Body of pancreas (tissue), 4 donors: ENCODE results near the gene TTC28. TPM values are rescaled to one million over a fixed set of nuclear protein-coding genes. Genes with fewer than 3 reads are reported as not detected.

Experiments
- ATAC-seq: fragments of 150-250 bp; one replicate; pipeline ENCODE4 v1.9.1; 2016
- DNase-seq, 4 donors: peaks; one replicate each; pipeline ENCODE4 v3.0.0-alpha.2; 2019
- H3K27ac ChIP-seq, 4 donors: fragments of 200-600 bp; sonication (generic); 1 replicate in 3 of 4; 2 replicates in 1 of 4; pipeline versions ENCODE4 v1.5.1 to v1.6.1; 2016 to 2019; ENCODE audit warnings: mild to moderate bottlenecking in 1 of 4, mixed read lengths in 1 of 4, moderate library complexity in 1 of 4
- H3K27me3 ChIP-seq, 2 donors: fragments of 200-600 bp; sonication (generic); one replicate each; pipeline ENCODE4 v1.6.0; 2016; ENCODE audit warnings: mild to moderate bottlenecking in 1 of 2
- H3K36me3 ChIP-seq, 2 donors: fragments of 200-600 bp; sonication (generic); replicated peaks in 1 of 2; 2 replicates each; pipeline ENCODE4 v1.5.1; 2016; ENCODE audit warnings: low read depth in 2 of 2; ENCODE audit not compliant: insufficient read depth in 1 of 2
- H3K4me1 ChIP-seq: fragments of 200-600 bp; sonication (generic); one replicate; pipeline ENCODE4 v1.6.0; 2016
- H3K4me3 ChIP-seq, 2 donors: fragments of 200-600 bp; sonication (generic); 1 replicate in 1 of 2; 2 replicates in 1 of 2; pipeline ENCODE4 v1.5.1; 2016 to 2019
- H3K9me3 ChIP-seq, 3 donors: fragments of 200-600 bp; sonication (generic); 1 replicate in 2 of 3; 2 replicates in 1 of 3; pipeline ENCODE4 v1.5.1; 2016
- POLR2A ChIP-seq, 3 donors: fragments of 450-650 bp; IDR thresholded peaks; one replicate each; pipeline ENCODE4 v1.6.1; 2016; ENCODE audit warnings: antibody characterized with exemption in 3 of 3, mild to moderate bottlenecking in 2 of 3
- WGBS, 2 donors: methylation state at CpG; one replicate each; pipeline ENCODE4 v1.1.5; 2017; 5-methylcytosine and 5-hydroxymethylcytosine counted together
- intact Hi-C: fragments of 100-400 bp; cut with DNase I; formaldehyde crosslinking; loops from one replicate; pipeline ENCODE4 v1.15.1; 2023
- total RNA-seq, 2 donors: library from RNA; depleted of rRNA; stranded (reverse); fragments of >200 nt; gene quantifications; one replicate each; pipeline ENCODE4 v1.1.0, GENCODE V29; 2016
- TF ChIP-seq, protein P1 (sequence below), 7 experiments: fragments of 450-650 bp in 4 of 7; fragments of 200-600 bp in 3 of 7; sonication (generic) in 3 of 7; IDR thresholded peaks; one replicate each; pipeline ENCODE4 v1.5.1; 2016 to 2019; ENCODE audit warnings: antibody characterized with exemption in 7 of 7

Gene TTC28
- total RNA-seq, 2 donors from 2014 or later: 21.0 to 87.3 TPM

DNA sequence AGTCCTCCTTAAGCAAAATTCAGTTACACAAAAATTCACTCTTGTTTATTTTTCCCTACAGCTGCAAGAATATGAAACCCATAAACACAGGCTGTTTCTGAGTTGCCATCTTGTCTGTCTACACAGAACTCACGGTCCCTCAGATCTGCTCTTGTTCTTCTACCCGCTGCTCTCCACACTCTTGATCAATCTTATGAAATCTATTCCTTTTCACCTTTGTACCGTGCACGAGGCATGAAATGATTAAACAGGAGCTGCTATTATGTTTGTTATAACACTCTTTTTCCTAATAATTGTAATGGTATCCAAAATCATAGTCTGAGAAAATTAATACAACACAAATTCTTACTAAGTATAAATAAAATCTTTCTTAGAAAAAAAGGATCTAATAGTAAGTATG lies 494.5 kb downstream of the TTC28 start:
- Histone ChIP-seq H3K27me3 (no peaks in the 10 kb centered on the region), H3K27ac (no peak overlapping the region), H3K4me1 (peaks cover 25% of the 10 kb centered on the region), H3K36me3 (no peaks in the 10 kb centered on the region), H3K9me3 (no peaks in the 10 kb centered on the region), H3K4me3 (no peak overlapping the region)
- 69 to 86% methylated on average over 4 of the region's 4 CpGs for WGBS, 2 donors
- TF ChIP-seq, protein P1, sequence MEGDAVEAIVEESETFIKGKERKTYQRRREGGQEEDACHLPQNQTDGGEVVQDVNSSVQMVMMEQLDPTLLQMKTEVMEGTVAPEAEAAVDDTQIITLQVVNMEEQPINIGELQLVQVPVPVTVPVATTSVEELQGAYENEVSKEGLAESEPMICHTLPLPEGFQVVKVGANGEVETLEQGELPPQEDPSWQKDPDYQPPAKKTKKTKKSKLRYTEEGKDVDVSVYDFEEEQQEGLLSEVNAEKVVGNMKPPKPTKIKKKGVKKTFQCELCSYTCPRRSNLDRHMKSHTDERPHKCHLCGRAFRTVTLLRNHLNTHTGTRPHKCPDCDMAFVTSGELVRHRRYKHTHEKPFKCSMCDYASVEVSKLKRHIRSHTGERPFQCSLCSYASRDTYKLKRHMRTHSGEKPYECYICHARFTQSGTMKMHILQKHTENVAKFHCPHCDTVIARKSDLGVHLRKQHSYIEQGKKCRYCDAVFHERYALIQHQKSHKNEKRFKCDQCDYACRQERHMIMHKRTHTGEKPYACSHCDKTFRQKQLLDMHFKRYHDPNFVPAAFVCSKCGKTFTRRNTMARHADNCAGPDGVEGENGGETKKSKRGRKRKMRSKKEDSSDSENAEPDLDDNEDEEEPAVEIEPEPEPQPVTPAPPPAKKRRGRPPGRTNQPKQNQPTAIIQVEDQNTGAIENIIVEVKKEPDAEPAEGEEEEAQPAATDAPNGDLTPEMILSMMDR (IDR thresholded peaks at IDR 0.05): no peak
- no peak for TF ChIP-seq POLR2A (IDR thresholded peaks at IDR 0.05)
- DNase-seq (no peak), ATAC-seq (no peak)
- intact Hi-C loops: no loop called here

DNA sequence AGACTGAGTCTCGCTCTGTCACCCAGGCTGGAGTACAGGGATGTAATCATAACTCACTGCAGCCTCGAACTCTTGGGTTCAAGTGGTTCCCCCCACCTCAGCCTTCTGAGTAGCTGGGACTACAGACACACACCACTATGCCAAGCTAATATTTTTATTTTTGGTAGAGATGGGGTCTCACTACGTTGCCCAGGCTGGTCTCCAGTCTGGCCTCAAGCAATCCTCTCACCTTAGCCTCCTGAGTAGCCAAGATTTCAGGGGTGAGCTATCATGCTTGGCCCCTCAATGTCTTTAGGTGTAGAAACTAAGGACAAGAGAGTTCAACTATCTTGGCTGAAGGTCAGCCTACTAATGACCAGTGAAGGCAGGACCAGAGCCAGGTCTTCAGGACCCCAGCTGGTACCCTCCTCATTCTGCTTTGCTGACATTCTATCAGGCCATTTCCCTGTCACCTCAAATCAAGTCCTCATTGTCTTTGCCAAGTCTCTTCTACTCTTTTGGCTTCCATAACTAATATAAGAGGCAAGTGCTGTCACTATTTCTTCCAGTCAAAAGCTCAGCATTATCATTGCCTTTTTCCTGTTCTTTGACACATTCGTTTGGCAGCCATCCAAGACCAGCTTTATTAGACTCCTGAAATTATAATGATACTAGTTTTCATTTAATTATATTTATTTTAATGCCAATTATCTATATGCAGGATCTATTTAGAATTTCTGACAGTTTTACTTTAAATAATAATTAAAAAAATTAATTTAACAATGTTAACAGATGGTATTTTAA lies 496.4 kb downstream of the TTC28 start:
- TF ChIP-seq, protein P1 (IDR thresholded peaks at IDR 0.05): no peak
- TF ChIP-seq POLR2A (IDR thresholded peaks at IDR 0.05): no peak
- ATAC-seq: no peak
- Histone ChIP-seq H3K4me1 (peaks cover 25% of the 10 kb centered on the region), H3K27me3 (no peaks in the 10 kb centered on the region), H3K9me3 (no peaks in the 10 kb centered on the region), H3K27ac (no peak overlapping the region), H3K36me3 (no peaks in the 10 kb centered on the region), H3K4me3 (no peak overlapping the region)
- peak in 2 of 4 donors; percentile 16 to 18 for DNase-seq
- WGBS, 2 donors: 79 to 81% methylated on average over 4 of the region's 4 CpGs
- intact Hi-C loops: no loop called here

DNA sequence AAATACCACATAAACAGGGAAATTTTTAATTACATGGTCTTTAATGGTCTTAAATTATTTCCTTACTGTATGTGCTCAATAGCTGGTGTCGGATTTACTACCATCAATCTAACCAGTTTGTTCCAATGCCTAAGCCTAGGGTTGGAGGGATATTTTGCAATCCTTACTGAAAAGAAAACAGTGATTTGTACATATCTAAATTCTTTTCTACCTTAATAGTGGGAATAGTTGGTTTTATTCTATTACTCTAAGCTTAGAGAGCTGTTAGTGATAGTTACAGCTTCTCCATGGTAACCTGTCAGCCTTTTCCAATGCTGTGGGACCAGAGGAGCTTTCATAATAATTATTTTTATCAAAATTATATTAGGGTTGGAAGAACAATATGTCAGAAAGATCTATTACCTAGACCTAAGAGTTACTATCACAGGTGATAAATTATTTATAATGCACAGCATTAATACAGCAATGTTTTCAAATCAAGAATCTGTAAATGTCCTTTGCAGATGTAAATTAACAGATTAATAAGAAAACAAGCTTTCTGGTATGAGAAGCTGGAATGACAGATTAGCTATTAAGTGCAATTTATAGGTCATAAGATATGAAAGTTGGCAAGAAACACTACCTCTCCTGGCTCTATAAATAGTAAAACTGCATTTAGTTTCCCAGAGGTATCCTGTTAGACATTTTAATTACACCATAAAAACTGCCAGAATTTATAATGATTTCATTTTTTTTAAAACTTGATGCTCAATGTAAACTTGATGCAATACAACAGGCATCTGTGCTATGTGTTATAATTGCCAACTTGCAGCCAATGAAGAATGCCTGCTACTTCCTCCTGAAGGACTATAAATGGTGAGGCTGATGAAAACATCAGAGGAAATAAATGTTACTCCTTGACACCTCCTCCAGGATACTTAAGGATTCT lies 498.6 kb downstream of the TTC28 start:
- Histone ChIP-seq H3K4me3 (no peak overlapping the region), H3K36me3 (no peaks in the 10 kb centered on the region), H3K4me1 (peaks cover 25% of the 10 kb centered on the region), H3K9me3 (no peaks in the 10 kb centered on the region), H3K27ac (no peak overlapping the region), H3K27me3 (no peaks in the 10 kb centered on the region)
- ATAC-seq (peak; percentile 27), DNase-seq (no peak)
- no peak for TF ChIP-seq POLR2A (IDR thresholded peaks at IDR 0.05)
- TF ChIP-seq, protein P1 (IDR thresholded peaks at IDR 0.05): no peak
- intact Hi-C loops: no loop called here
- WGBS, 2 donors: 60 to 67% methylated on average over 1 of the region's 1 CpG

DNA sequence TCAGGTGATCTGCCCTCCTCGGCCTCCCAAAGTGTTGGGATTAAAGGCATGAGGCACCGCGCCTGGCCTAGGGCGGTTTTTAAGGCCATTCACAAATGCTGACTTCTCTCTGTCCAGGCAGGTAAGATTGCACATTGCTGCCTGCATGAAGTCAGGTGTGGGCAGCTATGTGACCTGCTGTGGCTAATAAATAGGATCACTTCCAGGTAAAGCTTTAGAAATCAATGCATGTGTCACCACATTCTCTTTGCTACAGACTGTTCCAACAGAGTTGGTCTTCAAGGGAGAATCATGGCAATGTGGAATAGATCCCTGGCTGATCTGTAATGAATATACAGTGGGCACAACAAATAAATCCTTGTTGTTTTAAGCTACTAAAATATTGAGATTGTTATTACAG lies 500.2 kb downstream of the TTC28 start:
- no peaks in the 10 kb centered on the region for H3K27me3 ChIP-seq
- peaks cover 25% of the 10 kb centered on the region for H3K4me1 ChIP-seq
- no peak overlapping the region for H3K27ac ChIP-seq
- 95 to 100% methylated on average over 4 of the region's 4 CpGs for WGBS, 2 donors
- DNase-seq: no peak
- no peak overlapping the region for H3K4me3 ChIP-seq
- H3K9me3 ChIP-seq: no peaks in the 10 kb centered on the region
- H3K36me3 ChIP-seq: no peaks in the 10 kb centered on the region
- TF ChIP-seq, protein P1 (IDR thresholded peaks at IDR 0.05): no peak
- no peak for TF ChIP-seq POLR2A (IDR thresholded peaks at IDR 0.05)
- no peak for ATAC-seq
- intact Hi-C loops: no loop called here
